Ovary (tissue), 9 donors: Measurements from ENCODE around the gene SH3BP1. TPM values are rescaled to one million over a fixed set of nuclear protein-coding genes. Genes with fewer than 3 reads are reported as not detected.
"Not testable (repeated sequence)": the region's sequence is repeated elsewhere in the genome, so short reads cannot be mapped to it uniquely, and the experiment has no call there.

Experiments used
- DNase-seq, 5 donors: peaks; one replicate each; pipeline ENCODE4 v3.0.0-alpha.2; 2019 to 2020
- H3K27ac ChIP-seq, 2 donors: fragments of 200-600 bp; one replicate each; pipeline versions ENCODE4 v1.5.1 to v1.8.0; 2019 to 2022
- H3K27me3 ChIP-seq: fragments of 200-600 bp; one replicate; pipeline ENCODE4 v1.8.0; 2022
- H3K36me3 ChIP-seq: fragments of 200-600 bp; sonication (generic); one replicate; pipeline ENCODE4 v1.5.1; 2019
- H3K4me1 ChIP-seq: one replicate; pipeline ENCODE4 v1.8.1; 2013; ENCODE audit warnings: mild to moderate bottlenecking, moderate library complexity; ENCODE audit not compliant: insufficient read depth
- H3K4me3 ChIP-seq: fragments of 200-600 bp; sonication (generic); one replicate; pipeline ENCODE4 v1.5.1; 2017
- H3K9me3 ChIP-seq, 2 donors: fragments of 200-600 bp in 1 of 2; sonication (generic) in 1 of 2; one replicate each; pipeline versions ENCODE4 v1.5.1 to v1.8.1; 2013 to 2019; ENCODE audit warnings: mild to moderate bottlenecking in 1 of 2, moderate library complexity in 1 of 2
- CTCF ChIP-seq, 3 donors: fragments of 450-650 bp in 2 of 3; fragments of 200-600 bp in 1 of 3; IDR thresholded peaks; one replicate each; pipeline versions ENCODE4 v1.5.1 to v1.8.0; 2016 to 2022; ENCODE audit warnings: antibody characterized with exemption in 3 of 3, mild to moderate bottlenecking in 1 of 3
- EP300 ChIP-seq: sonication (generic); formaldehyde crosslinking; IDR thresholded peaks from one replicate; pipeline ENCODE4 v1.6.1; 2017; ENCODE audit warnings: antibody characterized with exemption
- POLR2A ChIP-seq: fragments of 450-650 bp; IDR thresholded peaks from one replicate; pipeline ENCODE4 v1.6.1; 2017; ENCODE audit warnings: antibody characterized with exemption, mild to moderate bottlenecking, moderate library complexity
- WGBS, 3 donors: extraction: QIAGEN DNeasy Blood & Tissue Kit in 1 of 3; methylation state at CpG; one replicate each; pipeline versions ENCODE4 v1.1.5 to v1.1.7; 2013 to 2017; 5-methylcytosine and 5-hydroxymethylcytosine counted together
- intact Hi-C, 4 donors: fragments of 100-400 bp; cut with DNase I; formaldehyde crosslinking; loops; one replicate each; pipeline versions ENCODE4 v1.11.0 to v1.15.1; 2022 to 2023
- polyA plus RNA-seq, 2 donors: library from polyadenylated mRNA; stranded (reverse); fragments of 200-250 nt in 1 of 2; fragments of 350-450 nt in 1 of 2; fragmentation: Illumina TruSeq in 1 of 2; extraction: RNeasy Lipid Tissue Mini Kit (QIAGEN cat#74804) in 1 of 2; gene quantifications; one replicate each; pipeline ENCODE4 v1.2.3, GENCODE V29; 2013 to 2014
- total RNA-seq, 7 donors: library from RNA; depleted of rRNA in 2 of 7; stranded (reverse); fragments of >200 nt in 2 of 7; fragmentation: NEBNext Ultra II Directional in 3 of 7; extraction: Animal tissue kit (Norgen Biotek cat#: 25700) in 3 of 7; gene quantifications; one replicate each; pipeline versions ENCODE4 v1.1.0 to v1.2.4, GENCODE V29; 2016 to 2023
- donor health status: DM: no; HTN: no; CAD: no; lungs with moderate emphysema.
- donor health status: DM: no; HTN: no; CAD: no.
- donor health status: Bipolar disorder and iron deficiency.
- donor health status: DM: yes; HTN: yes; CAD: no.
- donor health status: DM: no; HTN: no; CAD: no.
- donor health status: DM: yes; HTN: yes; CAD: no.

Gene SH3BP1
- total and polyA plus RNA-seq, 9 donors, result 2.0 to 13.3 (median 8.2) TPM

- TF ChIP-seq EP300, result no peak
- no peak for TF ChIP-seq CTCF (IDR thresholded peaks at IDR 0.05)
- TF ChIP-seq POLR2A, result no peak
- intact Hi-C loops, result loop anchor here in 1 of 4 donors (10.0 kb wide), 1 partner anchor 54 kb away; no protein-coding TSS in a partner anchor
- WGBS, 3 donors, result 42 to 49% (median 45%) methylated on average over 4 of the region's 4 CpGs
- Histone ChIP-seq H3K27ac (no peak overlapping the region), H3K9me3 (no peaks in the 10 kb centered on the region), H3K27me3 (no peaks in the 10 kb centered on the region), H3K36me3 (no peaks in the 10 kb centered on the region), H3K4me3 (no peak overlapping the region), H3K4me1 (no peaks in the 10 kb centered on the region)
- DNase-seq, result no peak
Observed at GRCh38 chr22:37599153-37599552, 40.3 kb upstream of the SH3BP1 start.

GRCh38 chr22:37601203-37601539 lies 38.3 kb upstream of the SH3BP1 start:
- no peak overlapping the region for H3K27ac ChIP-seq
- no peak for DNase-seq
- intact Hi-C loops, result no loop called here
- 55 to 66% (median 58%) methylated on average over 4 of the region's 4 CpGs for WGBS, 3 donors
- no peak overlapping the region for H3K4me3 ChIP-seq
- H3K9me3 ChIP-seq, result no peaks in the 10 kb centered on the region
- no peak for TF ChIP-seq POLR2A
- no peak for TF ChIP-seq EP300
- no peak for TF ChIP-seq CTCF (IDR thresholded peaks at IDR 0.05)
- no peaks in the 10 kb centered on the region for H3K4me1 ChIP-seq
- H3K36me3 ChIP-seq, result no peaks in the 10 kb centered on the region
- H3K27me3 ChIP-seq, result no peaks in the 10 kb centered on the region

- TF ChIP-seq EP300 (no peak), POLR2A (no peak)
- Histone ChIP-seq H3K4me3 (no peak overlapping the region), H3K36me3 (no peaks in the 10 kb centered on the region), H3K4me1 (no peaks in the 10 kb centered on the region), H3K9me3 (no peaks in the 10 kb centered on the region), H3K27me3 (no peaks in the 10 kb centered on the region), H3K27ac (no peak overlapping the region)
- intact Hi-C loops, result no loop called here
- DNase-seq, result no peak
- WGBS, 3 donors, result 27 to 34% (median 30%) methylated on average over 14 of the region's 14 CpGs
Observed at GRCh38 chr22:37601540-37602442, 37.7 kb upstream of the SH3BP1 start.

GRCh38 chr22:37602546-37603277 lies 36.8 kb upstream of the SH3BP1 start:
- H3K9me3 ChIP-seq, H3K27ac ChIP-seq, intact Hi-C loops, H3K4me1 ChIP-seq, H3K27me3 ChIP-seq, H3K4me3 ChIP-seq, DNase-seq, H3K36me3 ChIP-seq: not testable (repeated sequence)
- WGBS, 3 donors, result 86 to 91% (median 88%) methylated on average over 5 of the region's 5 CpGs

- Histone ChIP-seq H3K27me3 (no peaks in the 10 kb centered on the region), H3K9me3 (no peaks in the 10 kb centered on the region), H3K4me1 (no peaks in the 10 kb centered on the region), H3K4me3 (no peak overlapping the region), H3K36me3 (no peaks in the 10 kb centered on the region), H3K27ac (no peak overlapping the region)
- DNase-seq, result no peak
- no peak for TF ChIP-seq POLR2A
- no peak for TF ChIP-seq CTCF (IDR thresholded peaks at IDR 0.05)
- no peak for TF ChIP-seq EP300
- intact Hi-C loops, result no loop called here
- WGBS, 3 donors, result 85 to 90% (median 87%) methylated on average over 6 of the region's 6 CpGs
Observed at GRCh38 chr22:37604074-37604473, 35.4 kb upstream of the SH3BP1 start.
